SK-N-SH treated with all-trans-retinoic acid at 6 μM for 48 hours (cell line): ENCODE results near the gene DNAJC1.

ENCODE experiments used
- ZFP30 ChIP-seq: fragments of 450-650 bp; formaldehyde crosslinking; IDR thresholded peaks from 2 replicates; pipeline ENCODE4 v1.5.0; 2022; ENCODE audit warnings: mild to moderate bottlenecking, moderate library complexity
- TF ChIP-seq, protein P1 (sequence below): fragments of 250-450 bp; sonication (Bioruptor Pico); IDR thresholded peaks from 2 replicates; pipeline ENCODE4 v1.8.0; 2020; ENCODE audit warnings: mild to moderate bottlenecking, moderate library complexity, borderline replicate concordance

DNA sequence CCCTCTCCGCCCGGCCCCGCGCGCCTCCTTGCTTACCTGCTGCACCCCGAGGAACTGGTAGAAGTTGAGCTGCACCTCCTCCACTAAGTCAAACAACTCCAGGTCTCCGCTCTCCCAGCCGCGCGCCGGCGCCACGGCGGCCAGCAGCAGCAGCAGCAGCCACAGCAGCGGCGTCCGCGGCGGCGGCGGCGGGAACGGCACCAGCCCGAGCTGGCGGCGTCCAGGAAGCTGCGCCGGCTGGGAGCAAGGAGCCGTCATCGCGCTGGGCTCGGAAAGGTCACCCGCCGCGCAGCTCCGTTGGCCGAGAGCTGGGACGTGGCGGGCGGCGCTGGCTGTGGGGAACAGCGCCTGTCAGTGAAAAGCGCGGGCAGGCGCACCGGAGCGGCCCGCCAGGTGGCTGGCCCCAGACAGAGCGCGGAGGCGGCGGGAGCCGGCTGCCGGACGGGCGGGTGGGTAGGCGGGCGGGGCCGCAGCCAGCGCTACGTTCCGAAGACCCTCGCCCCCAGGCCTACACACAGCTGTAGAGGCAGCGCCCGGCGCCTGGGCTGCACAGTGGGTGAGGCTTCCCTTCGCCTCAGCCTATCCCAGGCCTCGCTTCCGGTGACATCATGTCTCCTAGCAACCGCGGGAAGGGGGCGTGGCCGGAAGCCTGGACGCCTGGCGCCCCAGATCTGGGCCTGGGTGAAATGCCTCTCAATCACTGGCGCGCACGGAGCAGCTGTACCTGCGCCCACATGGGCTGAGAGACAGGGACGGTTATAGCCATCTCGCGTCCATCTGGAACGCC is at the start of gene DNAJC1:
- TF ChIP-seq, protein P1, sequence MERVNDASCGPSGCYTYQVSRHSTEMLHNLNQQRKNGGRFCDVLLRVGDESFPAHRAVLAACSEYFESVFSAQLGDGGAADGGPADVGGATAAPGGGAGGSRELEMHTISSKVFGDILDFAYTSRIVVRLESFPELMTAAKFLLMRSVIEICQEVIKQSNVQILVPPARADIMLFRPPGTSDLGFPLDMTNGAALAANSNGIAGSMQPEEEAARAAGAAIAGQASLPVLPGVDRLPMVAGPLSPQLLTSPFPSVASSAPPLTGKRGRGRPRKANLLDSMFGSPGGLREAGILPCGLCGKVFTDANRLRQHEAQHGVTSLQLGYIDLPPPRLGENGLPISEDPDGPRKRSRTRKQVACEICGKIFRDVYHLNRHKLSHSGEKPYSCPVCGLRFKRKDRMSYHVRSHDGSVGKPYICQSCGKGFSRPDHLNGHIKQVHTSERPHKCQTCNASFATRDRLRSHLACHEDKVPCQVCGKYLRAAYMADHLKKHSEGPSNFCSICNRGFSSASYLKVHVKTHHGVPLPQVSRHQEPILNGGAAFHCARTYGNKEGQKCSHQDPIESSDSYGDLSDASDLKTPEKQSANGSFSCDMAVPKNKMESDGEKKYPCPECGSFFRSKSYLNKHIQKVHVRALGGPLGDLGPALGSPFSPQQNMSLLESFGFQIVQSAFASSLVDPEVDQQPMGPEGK (CRISPR knock-in tag) = no peak
- no peak for TF ChIP-seq ZFP30 (CRISPR knock-in tag)
